ENCODE data around the gene FOXQ1.

The FOXQ1 gene

DNA sequence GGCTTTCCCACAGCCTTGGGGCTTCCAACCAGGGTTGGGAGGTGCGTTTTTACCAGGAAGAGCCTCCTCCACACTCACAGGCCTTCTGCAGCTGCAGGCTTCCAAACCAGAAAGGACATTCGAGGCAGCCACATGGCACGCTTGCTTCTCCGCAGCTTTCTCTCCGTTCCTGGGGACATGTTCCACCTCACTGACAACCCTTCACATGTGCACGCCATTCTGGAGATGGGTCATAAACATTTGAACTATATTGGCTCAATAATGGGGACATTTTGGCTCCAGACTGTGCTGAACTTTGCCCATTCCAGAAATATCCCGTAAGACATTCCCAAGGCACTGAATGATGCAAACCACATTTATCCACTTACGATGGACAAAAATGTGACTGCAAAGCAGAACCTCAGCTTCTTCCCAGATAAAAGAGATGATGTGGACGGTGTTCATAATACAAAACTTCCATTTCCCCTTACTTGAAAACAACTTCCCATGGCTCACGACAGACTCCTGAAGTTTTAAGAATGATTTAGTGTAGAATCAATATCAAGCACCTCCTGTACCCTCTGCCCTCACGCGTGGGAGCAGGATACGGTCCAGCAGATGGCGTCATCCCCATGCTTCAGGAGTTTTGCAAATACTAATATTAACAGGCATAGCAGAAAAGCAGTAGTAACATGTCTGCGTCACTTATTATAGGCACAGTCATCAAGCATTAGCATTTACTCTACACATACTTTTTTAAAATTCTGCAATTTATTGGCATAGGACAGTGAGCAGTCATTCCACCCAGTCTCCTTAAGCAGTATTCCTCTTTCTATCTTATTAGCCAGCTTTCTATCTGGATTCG is 52.1 kb downstream of the FOXQ1 start:
- DNase-seq, result no peak
